K562 (cell line): Measurements from ENCODE around the gene MICOS13. TPM values are rescaled to one million over a fixed set of nuclear protein-coding genes. Genes with fewer than 3 reads are reported as not detected.

ENCODE experiments used
- CBX5 ChIP-seq: IDR thresholded peaks from 2 replicates; pipeline ENCODE4 v1.6.1; 2014; ENCODE audit warnings: low read depth, borderline replicate concordance
- HDAC2 ChIP-seq: fragments of 450-650 bp; IDR thresholded peaks from 2 replicates; pipeline ENCODE4 v1.6.1; 2016; ENCODE audit warnings: mild to moderate bottlenecking
- KAT7 ChIP-seq: sonication (generic); formaldehyde crosslinking; IDR thresholded peaks from 2 replicates; pipeline ENCODE4 v1.8.0; 2022; ENCODE audit warnings: missing genetic modification reagents, mild to moderate bottlenecking, borderline replicate concordance
- PHTF2 ChIP-seq: fragments of 250-450 bp; sonication (Bioruptor Pico); IDR thresholded peaks from 2 replicates; pipeline ENCODE4 v1.5.0; 2021; ENCODE audit warnings: mild to moderate bottlenecking
- POLR2G ChIP-seq: fragments of 200-400 bp; formaldehyde crosslinking; IDR thresholded peaks from 2 replicates; pipeline ENCODE4 v1.6.1; 2017; ENCODE audit warnings: low read depth, mild to moderate bottlenecking, antibody characterized with exemption, low read length, moderate library complexity
- RBM25 ChIP-seq: fragments of 200-400 bp; formaldehyde crosslinking; IDR thresholded peaks from 2 replicates; pipeline ENCODE4 v1.6.1; 2018; ENCODE audit warnings: low read length, low read depth, moderate library complexity; ENCODE audit not compliant: severe bottlenecking
- TEAD4 ChIP-seq, 2 experiments: sonication (generic) in 1 of 2; formaldehyde crosslinking in 1 of 2; IDR thresholded peaks; 2 replicates each; pipeline versions ENCODE4 v1.6.1 to v1.8.0; 2012 to 2022; ENCODE audit warnings: borderline replicate concordance in 1 of 2, inconsistent platforms in 1 of 2, low read length in 1 of 2, mild to moderate bottlenecking in 1 of 2, missing genetic modification reagents in 1 of 2
- polyA plus RNA-seq, 8 experiments: library from polyadenylated mRNA; depleted of rRNA in 4 of 8; stranded (reverse) in 5 of 8; unstranded in 3 of 8; fragments of >200 nt; fragmentation: Nextera tagmentation in 2 of 8; fragmentation: Illumina TruSeq in 1 of 8; extraction: Ambion mirVana in 2 of 8; extraction: Trizol in 1 of 8; gene quantifications; 2 replicates each; pipeline versions ENCODE4 v1.2.1 to v1.2.3, GENCODE V29; 2011 to 2014; ENCODE audit warnings: inconsistent platforms in 1 of 8, missing spikeins in 1 of 8
- total RNA-seq, 7 experiments: library from RNA; depleted of rRNA in 6 of 7; stranded (reverse); fragments of >200 nt in 6 of 7; fragmentation: Illumina TruSeq in 2 of 7; extraction: Trizol in 2 of 7; gene quantifications; 2 replicates each; pipeline versions ENCODE4 v1.2.1 to v1.2.3, GENCODE V29; 2011 to 2021; ENCODE audit warnings: low replicate concordance in 1 of 7
- TF ChIP-seq, protein P1 (sequence below): fragments of 450-650 bp; IDR thresholded peaks from 2 replicates; pipeline ENCODE4 v1.6.1; 2016; ENCODE audit warnings: mild to moderate bottlenecking
- TF ChIP-seq, protein P2 (sequence below): fragments of 250-450 bp; sonication (Bioruptor Pico); IDR thresholded peaks from 2 replicates; pipeline ENCODE4 v1.5.0; 2021; ENCODE audit warnings: mild to moderate bottlenecking, borderline replicate concordance
- TF ChIP-seq, protein P3 (sequence below): sonication (generic); formaldehyde crosslinking; IDR thresholded peaks from 2 replicates; pipeline ENCODE4 v1.8.0; 2022; ENCODE audit warnings: mild to moderate bottlenecking, low read depth, missing genetic modification reagents
- TF ChIP-seq, protein P4 (sequence below): fragments of 250-450 bp; sonication (Bioruptor Pico); IDR thresholded peaks from 2 replicates; pipeline ENCODE4 v1.9.0; 2021; ENCODE audit warnings: mild to moderate bottlenecking
- TF ChIP-seq, protein P5 (sequence below): fragments of 450-650 bp; conservative IDR thresholded peaks from 2 replicates; pipeline ENCODE4 v1.6.1; 2016; ENCODE audit warnings: missing genetic modification characterization, low read depth, mild to moderate bottlenecking, control low read depth, missing compliant biosample characterization
- TF ChIP-seq, protein P6 (sequence below): fragments of 150-350 bp; conservative IDR thresholded peaks from 2 replicates; pipeline ENCODE4 v1.6.1; 2014; ENCODE audit warnings: low read length

MICOS13 gene
- total and polyA plus RNA-seq, 9 of the 15 experiments (the other 6 are each of a cell fraction or from before 2014, with no cell fraction given) = 15.5 to 220 (median 49.4) TPM

DNA sequence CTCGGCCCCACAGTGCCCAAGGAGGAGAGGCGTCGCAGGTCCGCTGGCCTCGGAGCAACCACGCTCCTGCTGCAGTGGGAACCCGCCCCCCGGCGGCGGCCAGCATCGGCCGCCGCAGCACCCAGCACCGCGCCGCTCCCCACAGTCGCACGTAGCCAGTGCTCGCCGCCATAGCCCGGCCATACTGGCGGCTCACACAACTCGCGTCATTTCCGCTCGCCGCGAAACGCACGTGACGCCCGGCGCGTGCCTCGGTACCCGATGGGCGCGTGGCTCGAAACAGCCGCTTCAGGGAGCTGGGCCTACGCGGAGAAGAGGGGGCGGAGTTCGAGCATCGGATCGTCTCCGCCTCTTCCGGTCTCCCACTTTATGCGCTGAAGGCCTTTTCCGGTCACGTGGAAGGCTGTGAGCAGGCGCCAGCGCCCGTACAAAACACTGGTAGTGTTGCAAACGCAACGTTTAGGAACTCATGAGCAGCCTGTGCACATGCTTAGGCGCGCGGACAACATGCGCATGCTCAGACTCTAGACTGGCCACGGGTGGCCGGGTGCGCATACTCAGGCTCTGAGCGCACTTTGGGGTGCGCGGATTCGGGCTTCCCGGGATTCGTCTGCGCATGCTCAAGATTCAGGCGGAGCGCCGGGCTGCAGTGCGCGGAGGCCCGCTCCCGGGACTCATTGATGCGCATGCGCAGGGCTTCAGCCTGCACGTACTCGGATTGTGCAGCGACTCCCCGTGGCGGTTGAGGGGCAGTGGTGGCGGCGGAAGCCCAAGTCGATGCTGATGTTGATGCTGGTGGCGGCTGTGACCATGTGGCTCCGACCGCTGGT lies 39.9 kb upstream of the MICOS13 start, which contains the start of the genes CATSPERD and LONP1 (continued):
- TF ChIP-seq, protein P1, sequence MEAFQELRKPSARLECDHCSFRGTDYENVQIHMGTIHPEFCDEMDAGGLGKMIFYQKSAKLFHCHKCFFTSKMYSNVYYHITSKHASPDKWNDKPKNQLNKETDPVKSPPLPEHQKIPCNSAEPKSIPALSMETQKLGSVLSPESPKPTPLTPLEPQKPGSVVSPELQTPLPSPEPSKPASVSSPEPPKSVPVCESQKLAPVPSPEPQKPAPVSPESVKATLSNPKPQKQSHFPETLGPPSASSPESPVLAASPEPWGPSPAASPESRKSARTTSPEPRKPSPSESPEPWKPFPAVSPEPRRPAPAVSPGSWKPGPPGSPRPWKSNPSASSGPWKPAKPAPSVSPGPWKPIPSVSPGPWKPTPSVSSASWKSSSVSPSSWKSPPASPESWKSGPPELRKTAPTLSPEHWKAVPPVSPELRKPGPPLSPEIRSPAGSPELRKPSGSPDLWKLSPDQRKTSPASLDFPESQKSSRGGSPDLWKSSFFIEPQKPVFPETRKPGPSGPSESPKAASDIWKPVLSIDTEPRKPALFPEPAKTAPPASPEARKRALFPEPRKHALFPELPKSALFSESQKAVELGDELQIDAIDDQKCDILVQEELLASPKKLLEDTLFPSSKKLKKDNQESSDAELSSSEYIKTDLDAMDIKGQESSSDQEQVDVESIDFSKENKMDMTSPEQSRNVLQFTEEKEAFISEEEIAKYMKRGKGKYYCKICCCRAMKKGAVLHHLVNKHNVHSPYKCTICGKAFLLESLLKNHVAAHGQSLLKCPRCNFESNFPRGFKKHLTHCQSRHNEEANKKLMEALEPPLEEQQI = no peak
- TF ChIP-seq PHTF2 (no peak), HDAC2 (peak; percentile 94; the same call in 1 of the 2 replicates), TEAD4 (IDR thresholded peaks at IDR 0.05; ENCODE audit: low read length) (no peak), TEAD4 (CRISPR knock-in tag; IDR thresholded peaks at IDR 0.05; ENCODE audit: borderline replicate concordance) (0 out of 2 replicates have a peak, but pooled peaks have one; percentile 57), POLR2G (peak; percentile 98), CBX5 (no peak), RBM25 (peak; percentile 14), KAT7 (peak; percentile 99; the same call in 1 of the 2 replicates)
- TF ChIP-seq, protein P2, sequence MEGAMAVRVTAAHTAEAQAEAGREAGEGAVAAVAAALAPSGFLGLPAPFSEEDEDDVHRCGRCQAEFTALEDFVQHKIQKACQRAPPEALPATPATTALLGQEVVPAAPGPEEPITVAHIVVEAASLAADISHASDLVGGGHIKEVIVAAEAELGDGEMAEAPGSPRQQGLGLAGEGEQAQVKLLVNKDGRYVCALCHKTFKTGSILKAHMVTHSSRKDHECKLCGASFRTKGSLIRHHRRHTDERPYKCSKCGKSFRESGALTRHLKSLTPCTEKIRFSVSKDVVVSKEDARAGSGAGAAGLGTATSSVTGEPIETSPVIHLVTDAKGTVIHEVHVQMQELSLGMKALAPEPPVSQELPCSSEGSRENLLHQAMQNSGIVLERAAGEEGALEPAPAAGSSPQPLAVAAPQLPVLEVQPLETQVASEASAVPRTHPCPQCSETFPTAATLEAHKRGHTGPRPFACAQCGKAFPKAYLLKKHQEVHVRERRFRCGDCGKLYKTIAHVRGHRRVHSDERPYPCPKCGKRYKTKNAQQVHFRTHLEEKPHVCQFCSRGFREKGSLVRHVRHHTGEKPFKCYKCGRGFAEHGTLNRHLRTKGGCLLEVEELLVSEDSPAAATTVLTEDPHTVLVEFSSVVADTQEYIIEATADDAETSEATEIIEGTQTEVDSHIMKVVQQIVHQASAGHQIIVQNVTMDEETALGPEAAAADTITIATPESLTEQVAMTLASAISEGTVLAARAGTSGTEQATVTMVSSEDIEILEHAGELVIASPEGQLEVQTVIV (CRISPR knock-in tag) = no peak
- TF ChIP-seq, protein P3, sequence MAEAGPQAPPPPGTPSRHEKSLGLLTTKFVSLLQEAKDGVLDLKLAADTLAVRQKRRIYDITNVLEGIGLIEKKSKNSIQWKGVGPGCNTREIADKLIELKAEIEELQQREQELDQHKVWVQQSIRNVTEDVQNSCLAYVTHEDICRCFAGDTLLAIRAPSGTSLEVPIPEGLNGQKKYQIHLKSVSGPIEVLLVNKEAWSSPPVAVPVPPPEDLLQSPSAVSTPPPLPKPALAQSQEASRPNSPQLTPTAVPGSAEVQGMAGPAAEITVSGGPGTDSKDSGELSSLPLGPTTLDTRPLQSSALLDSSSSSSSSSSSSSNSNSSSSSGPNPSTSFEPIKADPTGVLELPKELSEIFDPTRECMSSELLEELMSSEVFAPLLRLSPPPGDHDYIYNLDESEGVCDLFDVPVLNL (CRISPR knock-in tag) = peak; percentile 81; the same call in 1 of the 2 replicates
- TF ChIP-seq, protein P4, sequence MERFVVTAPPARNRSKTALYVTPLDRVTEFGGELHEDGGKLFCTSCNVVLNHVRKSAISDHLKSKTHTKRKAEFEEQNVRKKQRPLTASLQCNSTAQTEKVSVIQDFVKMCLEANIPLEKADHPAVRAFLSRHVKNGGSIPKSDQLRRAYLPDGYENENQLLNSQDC = no peak
- TF ChIP-seq, protein P5, sequence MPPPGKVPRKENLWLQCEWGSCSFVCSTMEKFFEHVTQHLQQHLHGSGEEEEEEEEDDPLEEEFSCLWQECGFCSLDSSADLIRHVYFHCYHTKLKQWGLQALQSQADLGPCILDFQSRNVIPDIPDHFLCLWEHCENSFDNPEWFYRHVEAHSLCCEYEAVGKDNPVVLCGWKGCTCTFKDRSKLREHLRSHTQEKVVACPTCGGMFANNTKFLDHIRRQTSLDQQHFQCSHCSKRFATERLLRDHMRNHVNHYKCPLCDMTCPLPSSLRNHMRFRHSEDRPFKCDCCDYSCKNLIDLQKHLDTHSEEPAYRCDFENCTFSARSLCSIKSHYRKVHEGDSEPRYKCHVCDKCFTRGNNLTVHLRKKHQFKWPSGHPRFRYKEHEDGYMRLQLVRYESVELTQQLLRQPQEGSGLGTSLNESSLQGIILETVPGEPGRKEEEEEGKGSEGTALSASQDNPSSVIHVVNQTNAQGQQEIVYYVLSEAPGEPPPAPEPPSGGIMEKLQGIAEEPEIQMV (tag) = no peak
- TF ChIP-seq, protein P6, sequence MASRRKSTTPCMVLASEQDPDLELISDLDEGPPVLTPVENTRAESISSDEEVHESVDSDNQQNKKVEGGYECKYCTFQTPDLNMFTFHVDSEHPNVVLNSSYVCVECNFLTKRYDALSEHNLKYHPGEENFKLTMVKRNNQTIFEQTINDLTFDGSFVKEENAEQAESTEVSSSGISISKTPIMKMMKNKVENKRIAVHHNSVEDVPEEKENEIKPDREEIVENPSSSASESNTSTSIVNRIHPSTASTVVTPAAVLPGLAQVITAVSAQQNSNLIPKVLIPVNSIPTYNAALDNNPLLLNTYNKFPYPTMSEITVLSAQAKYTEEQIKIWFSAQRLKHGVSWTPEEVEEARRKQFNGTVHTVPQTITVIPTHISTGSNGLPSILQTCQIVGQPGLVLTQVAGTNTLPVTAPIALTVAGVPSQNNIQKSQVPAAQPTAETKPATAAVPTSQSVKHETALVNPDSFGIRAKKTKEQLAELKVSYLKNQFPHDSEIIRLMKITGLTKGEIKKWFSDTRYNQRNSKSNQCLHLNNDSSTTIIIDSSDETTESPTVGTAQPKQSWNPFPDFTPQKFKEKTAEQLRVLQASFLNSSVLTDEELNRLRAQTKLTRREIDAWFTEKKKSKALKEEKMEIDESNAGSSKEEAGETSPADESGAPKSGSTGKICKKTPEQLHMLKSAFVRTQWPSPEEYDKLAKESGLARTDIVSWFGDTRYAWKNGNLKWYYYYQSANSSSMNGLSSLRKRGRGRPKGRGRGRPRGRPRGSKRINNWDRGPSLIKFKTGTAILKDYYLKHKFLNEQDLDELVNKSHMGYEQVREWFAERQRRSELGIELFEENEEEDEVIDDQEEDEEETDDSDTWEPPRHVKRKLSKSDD = 0 out of 2 replicates have a peak, but pooled peaks have one; percentile 24
